Gastroesophageal sphincter (tissue), 3 donors: ENCODE measurements around the gene RXFP4.

ENCODE experiments used
- EP300 ChIP-seq: sonication (generic); formaldehyde crosslinking; IDR thresholded peaks from one replicate; pipeline ENCODE4 v1.6.1; 2017; ENCODE audit warnings: antibody characterized with exemption, mild to moderate bottlenecking
- TF ChIP-seq, protein P1 (sequence below), 4 experiments: fragments of 200-600 bp in 2 of 4; fragments of 450-650 bp in 2 of 4; sonication (generic) in 1 of 4; IDR thresholded peaks; one replicate each; pipeline ENCODE4 v1.5.1; 2017 to 2019; ENCODE audit warnings: antibody characterized with exemption in 4 of 4, mild to moderate bottlenecking in 2 of 4, moderate library complexity in 2 of 4

DNA sequence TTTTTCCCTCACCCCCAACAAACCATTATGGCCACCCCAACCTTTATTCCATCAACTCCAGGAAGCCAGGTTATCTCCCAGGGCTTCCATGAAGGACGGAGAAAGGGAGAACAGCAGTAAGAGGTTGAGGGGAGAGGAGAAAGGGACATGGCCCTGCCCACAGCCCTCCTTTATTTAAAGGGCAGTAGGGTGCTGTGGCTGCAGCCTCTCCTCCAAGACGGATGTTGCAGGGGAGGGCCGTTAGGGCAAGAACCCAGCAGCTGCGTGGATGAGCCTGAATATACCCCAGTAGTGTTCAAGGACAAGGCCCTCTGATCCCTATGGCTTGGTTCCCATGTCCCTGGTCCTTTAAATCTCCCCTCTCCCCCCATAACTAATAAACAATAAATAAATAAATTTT, 5.9 kb downstream of the RXFP4 start:
- TF ChIP-seq, protein P1, sequence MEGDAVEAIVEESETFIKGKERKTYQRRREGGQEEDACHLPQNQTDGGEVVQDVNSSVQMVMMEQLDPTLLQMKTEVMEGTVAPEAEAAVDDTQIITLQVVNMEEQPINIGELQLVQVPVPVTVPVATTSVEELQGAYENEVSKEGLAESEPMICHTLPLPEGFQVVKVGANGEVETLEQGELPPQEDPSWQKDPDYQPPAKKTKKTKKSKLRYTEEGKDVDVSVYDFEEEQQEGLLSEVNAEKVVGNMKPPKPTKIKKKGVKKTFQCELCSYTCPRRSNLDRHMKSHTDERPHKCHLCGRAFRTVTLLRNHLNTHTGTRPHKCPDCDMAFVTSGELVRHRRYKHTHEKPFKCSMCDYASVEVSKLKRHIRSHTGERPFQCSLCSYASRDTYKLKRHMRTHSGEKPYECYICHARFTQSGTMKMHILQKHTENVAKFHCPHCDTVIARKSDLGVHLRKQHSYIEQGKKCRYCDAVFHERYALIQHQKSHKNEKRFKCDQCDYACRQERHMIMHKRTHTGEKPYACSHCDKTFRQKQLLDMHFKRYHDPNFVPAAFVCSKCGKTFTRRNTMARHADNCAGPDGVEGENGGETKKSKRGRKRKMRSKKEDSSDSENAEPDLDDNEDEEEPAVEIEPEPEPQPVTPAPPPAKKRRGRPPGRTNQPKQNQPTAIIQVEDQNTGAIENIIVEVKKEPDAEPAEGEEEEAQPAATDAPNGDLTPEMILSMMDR (IDR thresholded peaks at IDR 0.05) = no peak
- no peak for TF ChIP-seq EP300
